K562 (cell line): ENCODE data around the gene MAP1LC3B. TPM values are rescaled to one million over a fixed set of nuclear protein-coding genes. Genes with fewer than 3 reads are reported as not detected.

Source experiments
- ATAC-seq: fragments of 200-7000 bp; cut with Tn5 transposase; 3 replicates; pipeline ENCODE4 v1.9.1; 2020; ENCODE audit warnings: moderate library complexity
- BruUV-seq: library from RNA; stranded (reverse); fragments of 400-500 nt; replicated peaks from 2 replicates; lab custom pipeline; 2021; lab: Mats Ljungman, UMichigan
- CTCF ChIA-PET: fragments of 300-600 bp; formaldehyde crosslinking; extraction: SDS; loops from one replicate; lab custom pipeline; 2021; ENCODE audit warnings: low intra/inter-chr PET ratio; lab: Yijun Ruan, JAX
- POLR2A ChIA-PET: fragments of 300-600, 350-650 bp; sonication (Branson Sonifier 250); formaldehyde crosslinking; extraction: SDS; loops from one replicate; lab custom pipeline; 2021; ENCODE audit warnings: antibody characterized with exemption, inconsistent platforms; lab: Yijun Ruan, JAX
- DNase-seq, 4 experiments: peaks; one replicate each; pipeline versions ENCODE4 v3.0.0 to v3.0.0-alpha.2; 2011 to 2018; ENCODE audit warnings: low spot score in 3 of 4, mixed read lengths in 3 of 4; ENCODE audit errors: extremely low read depth in 1 of 4
- FAIRE-seq: peaks from 2 replicates; lab custom pipeline; 2011; peaks lifted over from hg19 to GRCh38; lab: Jason Lieb, UNC
- H2AFZ ChIP-seq: 2 replicates; pipeline ENCODE4 v1.6.0; 2011; ENCODE audit warnings: low read depth, low read length, control low read depth, inconsistent platforms
- H3K27ac ChIP-seq: fragments of 200-600 bp; 3 replicates; pipeline ENCODE4 v1.8.0; 2011; ENCODE audit warnings: low read depth, mild to moderate bottlenecking, control low read depth, inconsistent platforms, low read length, moderate library complexity, mixed read lengths; ENCODE audit errors: extremely low read depth
- H3K27me3 ChIP-seq, 2 experiments: fragments of 300-600 bp in 1 of 2; 2 replicates in 1 of 2; 3 replicates in 1 of 2; pipeline versions ENCODE4 v1.6.0 to v1.8.0; 2011; ENCODE audit warnings: inconsistent platforms in 2 of 2, low read length in 2 of 2, mild to moderate bottlenecking in 1 of 2, mixed read lengths in 1 of 2, moderate library complexity in 1 of 2; ENCODE audit not compliant: control insufficient read depth in 2 of 2, insufficient read depth in 2 of 2
- H3K36me3 ChIP-seq: fragments of 300-600 bp; 3 replicates; pipeline ENCODE4 v1.8.0; 2011; ENCODE audit warnings: mild to moderate bottlenecking, low read length, inconsistent platforms; ENCODE audit not compliant: control insufficient read depth, insufficient read depth
- H3K4me1 ChIP-seq, 2 experiments: fragments of 200-600 bp in 1 of 2; replicated peaks in 1 of 2; 2 replicates in 1 of 2; 3 replicates in 1 of 2; pipeline versions ENCODE4 v1.5.1 to v1.8.0; 2011; ENCODE audit warnings: inconsistent platforms in 2 of 2, low read length in 2 of 2, mild to moderate bottlenecking in 1 of 2, mixed read lengths in 1 of 2, moderate library complexity in 1 of 2; ENCODE audit not compliant: control insufficient read depth in 2 of 2, insufficient read depth in 2 of 2
- H3K4me2 ChIP-seq: 2 replicates; pipeline ENCODE4 v1.6.1; 2011; ENCODE audit warnings: low read length, control low read depth, inconsistent platforms, mixed read lengths; ENCODE audit not compliant: insufficient read depth
- H3K4me3 ChIP-seq: fragments of 200-600 bp; sonication (generic), shearing (Covaris generic); 2 replicates; pipeline ENCODE4 v1.5.1; 2016; ENCODE audit warnings: control low read depth, inconsistent platforms
- H3K79me2 ChIP-seq: fragments of 200-600 bp; 3 replicates; pipeline ENCODE4 v1.8.0; 2011; ENCODE audit warnings: low read length, inconsistent platforms; ENCODE audit not compliant: control insufficient read depth, insufficient read depth
- H3K9ac ChIP-seq, 2 experiments: 2 replicates each; pipeline versions ENCODE4 v1.6.0 to v1.6.1; 2011; ENCODE audit warnings: low read depth in 2 of 2, low read length in 2 of 2, control low read depth in 1 of 2, inconsistent platforms in 1 of 2, mild to moderate bottlenecking in 1 of 2, mixed read lengths in 1 of 2; ENCODE audit not compliant: insufficient read depth in 1 of 2
- H3K9me1 ChIP-seq: one replicate; pipeline ENCODE4 v1.6.0; 2011; ENCODE audit warnings: inconsistent platforms, mild to moderate bottlenecking, low read length, moderate library complexity; ENCODE audit not compliant: control insufficient read depth, insufficient read depth
- H3K9me3 ChIP-seq: replicated peaks from 2 replicates; pipeline ENCODE4 v1.5.1; 2011; ENCODE audit warnings: low read depth, low read length, inconsistent platforms; ENCODE audit not compliant: control insufficient read depth, insufficient read depth
- H4K20me1 ChIP-seq: replicated peaks from 2 replicates; pipeline ENCODE4 v1.6.1; 2011; ENCODE audit warnings: low read length, inconsistent platforms, mixed read lengths; ENCODE audit not compliant: control insufficient read depth, insufficient read depth
- CLOCK ChIP-seq: fragments of 250-450 bp; sonication (Bioruptor Pico); IDR thresholded peaks from 2 replicates; pipeline ENCODE4 v1.4.0; 2020; ENCODE audit warnings: mild to moderate bottlenecking, moderate library complexity, borderline replicate concordance
- HDAC6 ChIP-seq: IDR thresholded peaks from 2 replicates; pipeline ENCODE4 v1.6.1; 2012; ENCODE audit warnings: low read depth, mild to moderate bottlenecking, control low read depth, inconsistent platforms, low read length, moderate library complexity
- NCOA1 ChIP-seq: fragments of 450-650 bp; IDR thresholded peaks from 2 replicates; pipeline ENCODE4 v1.6.1; 2016; ENCODE audit warnings: low read depth
- YBX1 ChIP-seq: fragments of 450-650 bp; IDR thresholded peaks from 2 replicates; pipeline ENCODE4 v1.7.1; 2016; ENCODE audit warnings: mild to moderate bottlenecking
- WGBS: fragments of 100-300 bp; shearing (Covaris generic); methylation state at CpG from one replicate; pipeline ENCODE4 v1.1.6; 2016; ENCODE audit warnings: low coverage, mixed read lengths; ENCODE audit not compliant: insufficient coverage; ENCODE audit errors: missing lambda C conversion rate; 5-methylcytosine and 5-hydroxymethylcytosine counted together
- in situ Hi-C: fragments of 300-500 bp; cut with MboI; formaldehyde crosslinking; loops from 4 replicates; pipeline ENCODE4 v1.15.0; 2018; ENCODE audit warnings: inconsistent platforms, mixed read lengths
- intact Hi-C: fragments of 100-400 bp; cut with micrococcal nuclease; formaldehyde crosslinking; loops from 2 replicates; pipeline ENCODE4 v1.14.2; 2022
- polyA plus RNA-seq, 8 experiments: library from polyadenylated mRNA; depleted of rRNA in 4 of 8; stranded (reverse) in 5 of 8; unstranded in 3 of 8; fragments of >200 nt; fragmentation: Nextera tagmentation in 2 of 8; fragmentation: Illumina TruSeq in 1 of 8; extraction: Ambion mirVana in 2 of 8; extraction: Trizol in 1 of 8; gene quantifications; 2 replicates each; pipeline versions ENCODE4 v1.2.1 to v1.2.3, GENCODE V29; 2011 to 2014; ENCODE audit warnings: inconsistent platforms in 1 of 8, missing spikeins in 1 of 8
- total RNA-seq, 7 experiments: library from RNA; depleted of rRNA in 6 of 7; stranded (reverse); fragments of >200 nt in 6 of 7; fragmentation: Illumina TruSeq in 2 of 7; extraction: Trizol in 2 of 7; gene quantifications; 2 replicates each; pipeline versions ENCODE4 v1.2.1 to v1.2.3, GENCODE V29; 2011 to 2021; ENCODE audit warnings: low replicate concordance in 1 of 7

MAP1LC3B gene
- total and polyA plus RNA-seq, 9 of the 15 experiments (the other 6 are each of a cell fraction or from before 2014, with no cell fraction given): 16.0 to 81.5 (median 36.7) TPM

GRCh38 chr16:87451563-87452210 is 59.6 kb downstream of the MAP1LC3B start:
- 88% methylated on average over 18 of the region's 18 CpGs for WGBS

More at GRCh38 chr16:87451563-87452210, 59.6 kb downstream of the MAP1LC3B start:
- Histone ChIP-seq H2AFZ (no peak overlapping the region), H3K4me1 (peaks cover 0 to 11% of the 10 kb centered on the region in 2 experiments; a peak in 1 of 5 replicates), H3K36me3 (peaks cover 17% of the 10 kb centered on the region; the same call in 1 of the 3 replicates), H3K9ac (peak overlapping the region in 1 of 2 experiments; percentile 31; a peak in 2 of 4 replicates), H3K27me3 (no peaks in the 10 kb centered on the region), H3K4me2 (no peak overlapping the region), H3K27ac (no peak overlapping the region), H3K9me1 (no peaks in the 10 kb centered on the region), H3K9me3 (no peaks in the 10 kb centered on the region), H4K20me1 (no peaks in the 10 kb centered on the region), H3K79me2 (no peaks in the 10 kb centered on the region), H3K4me3 (no peak overlapping the region)
- ChIA-PET POLR2A (interaction anchor here (0.9 to 1.5 kb wide), 2 partner anchors 8 to 13 kb away, joined by 3 read pairs; no protein-coding TSS in a partner anchor), CTCF (no interaction called here)
- ATAC-seq (no peak), FAIRE-seq (no peak), DNase-seq (no peak)
- intact Hi-C loops (no loop called here), in situ Hi-C loops (no loop called here)
- BruUV-seq: no TSS peak
- TF ChIP-seq NCOA1 (no peak), CLOCK (CRISPR knock-in tag) (no peak), HDAC6 (no peak), YBX1 (no peak)
